ENCODE measurements around the gene CASR.
A peak's percentile ranks its signal among the peaks of the same experiment; 100 is the strongest.
"Not testable (repeated sequence)": the region's sequence is repeated elsewhere in the genome, so short reads cannot be mapped to it uniquely, and the experiment has no call there.

Gene CASR, protein sequence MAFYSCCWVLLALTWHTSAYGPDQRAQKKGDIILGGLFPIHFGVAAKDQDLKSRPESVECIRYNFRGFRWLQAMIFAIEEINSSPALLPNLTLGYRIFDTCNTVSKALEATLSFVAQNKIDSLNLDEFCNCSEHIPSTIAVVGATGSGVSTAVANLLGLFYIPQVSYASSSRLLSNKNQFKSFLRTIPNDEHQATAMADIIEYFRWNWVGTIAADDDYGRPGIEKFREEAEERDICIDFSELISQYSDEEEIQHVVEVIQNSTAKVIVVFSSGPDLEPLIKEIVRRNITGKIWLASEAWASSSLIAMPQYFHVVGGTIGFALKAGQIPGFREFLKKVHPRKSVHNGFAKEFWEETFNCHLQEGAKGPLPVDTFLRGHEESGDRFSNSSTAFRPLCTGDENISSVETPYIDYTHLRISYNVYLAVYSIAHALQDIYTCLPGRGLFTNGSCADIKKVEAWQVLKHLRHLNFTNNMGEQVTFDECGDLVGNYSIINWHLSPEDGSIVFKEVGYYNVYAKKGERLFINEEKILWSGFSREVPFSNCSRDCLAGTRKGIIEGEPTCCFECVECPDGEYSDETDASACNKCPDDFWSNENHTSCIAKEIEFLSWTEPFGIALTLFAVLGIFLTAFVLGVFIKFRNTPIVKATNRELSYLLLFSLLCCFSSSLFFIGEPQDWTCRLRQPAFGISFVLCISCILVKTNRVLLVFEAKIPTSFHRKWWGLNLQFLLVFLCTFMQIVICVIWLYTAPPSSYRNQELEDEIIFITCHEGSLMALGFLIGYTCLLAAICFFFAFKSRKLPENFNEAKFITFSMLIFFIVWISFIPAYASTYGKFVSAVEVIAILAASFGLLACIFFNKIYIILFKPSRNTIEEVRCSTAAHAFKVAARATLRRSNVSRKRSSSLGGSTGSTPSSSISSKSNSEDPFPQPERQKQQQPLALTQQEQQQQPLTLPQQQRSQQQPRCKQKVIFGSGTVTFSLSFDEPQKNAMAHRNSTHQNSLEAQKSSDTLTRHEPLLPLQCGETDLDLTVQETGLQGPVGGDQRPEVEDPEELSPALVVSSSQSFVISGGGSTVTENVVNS

DNA sequence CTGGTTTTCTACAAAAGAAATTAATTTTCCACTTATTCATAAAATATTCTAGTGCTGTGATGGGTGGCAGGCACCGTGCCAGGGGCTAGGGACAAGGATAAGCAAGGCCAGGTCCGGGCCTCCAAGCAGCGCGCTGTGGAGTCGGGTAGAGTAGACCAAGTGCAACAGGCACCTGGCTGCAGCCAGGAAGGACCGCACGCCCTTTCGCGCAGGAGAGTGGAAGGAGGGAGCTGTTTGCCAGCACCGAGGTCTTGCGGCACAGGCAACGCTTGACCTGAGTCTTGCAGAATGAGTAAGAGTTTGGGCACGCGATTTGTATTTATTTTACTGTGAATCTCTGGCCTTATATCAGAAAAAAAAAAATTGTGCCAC lies at the start of gene CASR:
Gene CASR, plus strand, starts transcription at position 148 of the 372 bp plus-strand sequence. CDS start 70,522 bp downstream, outside the sequence.
- DNase-seq: no peak

DNA sequence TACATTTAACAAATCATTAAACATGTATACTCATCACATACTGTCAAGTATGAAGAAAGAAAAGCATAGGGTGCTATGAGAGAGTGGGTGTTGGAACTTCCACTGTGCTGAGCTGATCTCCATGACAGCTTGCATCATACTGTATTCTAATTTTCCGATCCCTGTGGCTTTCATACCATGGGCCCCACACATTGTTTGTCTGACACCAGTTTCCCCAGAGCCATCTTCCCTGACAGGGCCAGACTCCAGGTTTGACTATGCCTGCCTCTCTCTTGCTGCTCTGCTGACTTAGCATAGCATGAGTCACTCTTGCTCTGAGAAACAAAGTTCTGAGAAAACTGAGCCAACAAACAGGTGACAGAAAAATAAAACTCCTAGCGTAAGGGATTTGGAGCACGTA lies 37.0 kb upstream of the CASR start:
- DNase-seq: peak; percentile 89

GRCh38 chr3:122148941-122149627 lies 34.4 kb upstream of the CASR start:
- DNase-seq: peak; percentile 19

DNA sequence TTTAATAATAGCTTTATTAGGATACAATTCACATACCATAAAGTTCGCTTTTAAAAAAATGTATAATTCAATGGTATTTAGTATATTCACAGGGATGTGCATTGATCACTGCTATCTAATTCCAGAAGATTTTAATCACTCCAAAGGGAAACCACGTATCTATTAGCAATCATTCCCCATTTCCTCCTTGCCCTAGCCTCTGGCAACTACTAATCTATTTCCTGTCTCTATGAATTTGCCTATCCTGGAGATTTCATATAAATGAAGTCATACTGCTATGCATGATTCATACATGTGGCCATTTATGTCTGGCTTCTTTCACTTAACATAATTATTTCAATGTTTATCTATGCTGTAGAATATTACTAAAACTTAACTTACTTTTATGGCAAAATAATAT lies 32.0 kb upstream of the CASR start:
- no peak for DNase-seq

DNA sequence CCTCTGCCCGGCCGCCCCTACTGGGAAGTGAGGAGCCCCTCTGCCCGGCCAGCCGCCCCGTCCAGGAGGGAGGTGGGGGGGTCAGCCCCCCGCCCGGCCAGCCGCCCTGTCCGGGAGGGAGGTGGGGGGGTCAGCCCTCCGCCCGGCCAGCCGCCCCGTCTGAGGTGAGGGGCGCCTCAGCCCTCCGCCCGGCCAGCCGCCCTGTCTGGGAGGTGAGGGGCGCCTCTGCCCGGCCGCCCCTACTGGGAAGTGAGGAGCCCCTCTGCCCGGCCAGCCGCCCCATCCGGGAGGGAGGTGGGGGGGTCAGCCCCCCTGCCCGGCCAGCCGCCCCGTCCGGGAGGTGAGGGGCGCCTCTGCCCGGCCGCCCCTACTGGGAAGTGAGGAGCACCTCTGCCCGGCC lies 18.5 kb upstream of the CASR start:
- not testable (repeated sequence) for DNase-seq

- no peak for DNase-seq
These were observed 15.8 kb upstream of the CASR start for GRCh38 chr3:122167630-122168029.

DNA sequence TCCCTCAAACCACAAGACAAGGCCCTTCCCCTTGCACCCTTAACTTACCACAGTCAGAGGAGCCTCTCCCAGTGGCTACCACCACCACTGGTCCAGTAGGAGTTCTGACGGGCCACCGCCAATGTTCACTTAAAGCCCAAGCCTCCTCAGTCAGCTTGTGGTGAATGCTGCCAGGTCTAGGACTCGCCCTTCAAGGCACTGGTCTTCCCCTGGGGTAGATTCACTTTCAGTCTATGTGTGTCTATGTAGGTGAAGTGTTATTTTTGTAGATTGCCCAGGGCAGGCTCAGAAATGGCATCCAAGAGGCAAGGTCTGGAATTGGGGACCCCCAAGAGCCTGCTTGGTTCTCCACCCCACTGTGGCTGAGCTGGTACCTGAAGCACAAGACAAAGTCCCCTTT lies 15.4 kb upstream of the CASR start:
- DNase-seq: no peak

DNA sequence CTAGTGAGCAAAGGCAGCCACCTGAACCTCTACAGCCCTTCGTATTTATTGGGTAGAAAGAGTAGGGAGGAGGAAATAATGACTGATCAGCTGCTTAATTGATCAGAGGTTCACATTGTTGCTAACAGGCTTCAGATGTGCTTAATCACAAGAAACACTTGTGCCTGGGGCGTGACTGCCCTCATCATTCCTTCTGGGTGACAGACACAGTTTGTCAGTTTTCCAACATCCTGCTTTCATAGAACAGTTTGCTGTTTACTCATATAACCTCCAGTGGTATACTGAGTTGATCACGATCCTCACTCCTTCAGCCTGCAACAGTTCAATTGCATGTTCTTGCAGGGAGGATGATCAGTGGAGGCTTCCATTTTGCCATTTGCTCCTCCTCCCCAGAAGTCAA lies 13.6 kb upstream of the CASR start:
- no peak for DNase-seq

DNA sequence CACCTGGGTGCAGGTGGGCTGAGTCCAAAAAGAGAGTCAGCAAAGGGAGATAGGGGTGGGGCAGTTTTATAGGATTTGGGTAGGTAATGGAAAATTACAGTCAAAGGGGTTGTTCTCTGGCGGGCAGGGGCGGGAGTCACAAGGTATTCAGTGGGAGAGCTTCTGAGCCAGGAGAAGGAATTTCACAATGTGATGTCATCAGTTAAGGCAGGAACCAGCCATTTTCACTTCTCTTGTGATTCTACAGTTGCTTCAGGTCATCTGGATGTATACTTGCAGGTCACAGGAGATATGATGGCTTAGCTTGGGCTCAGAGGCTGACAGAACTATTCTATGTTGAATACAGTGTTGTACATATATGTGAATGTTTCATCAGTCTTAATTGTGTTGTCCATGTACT lies 12.1 kb upstream of the CASR start:
- DNase-seq: not testable (repeated sequence)

DNA sequence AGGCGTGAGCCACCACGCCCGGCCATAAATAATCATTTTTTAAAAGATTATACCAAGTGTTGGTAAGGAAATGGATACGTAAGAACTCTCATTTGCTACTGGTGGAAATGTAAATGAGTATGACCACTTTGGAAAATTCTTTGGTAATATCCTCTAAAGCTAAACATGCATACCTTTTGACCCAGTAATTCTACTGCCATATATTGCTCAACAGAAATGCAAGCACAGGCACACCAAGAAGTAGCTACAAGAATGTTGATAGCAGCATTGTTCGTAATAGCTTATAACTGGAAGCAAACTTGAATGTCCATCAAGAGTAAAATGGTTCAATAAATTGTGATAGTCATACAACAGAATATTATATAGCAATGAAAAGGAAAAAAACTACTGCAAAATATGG lies 4.8 kb upstream of the CASR start:
- DNase-seq: no peak

DNA sequence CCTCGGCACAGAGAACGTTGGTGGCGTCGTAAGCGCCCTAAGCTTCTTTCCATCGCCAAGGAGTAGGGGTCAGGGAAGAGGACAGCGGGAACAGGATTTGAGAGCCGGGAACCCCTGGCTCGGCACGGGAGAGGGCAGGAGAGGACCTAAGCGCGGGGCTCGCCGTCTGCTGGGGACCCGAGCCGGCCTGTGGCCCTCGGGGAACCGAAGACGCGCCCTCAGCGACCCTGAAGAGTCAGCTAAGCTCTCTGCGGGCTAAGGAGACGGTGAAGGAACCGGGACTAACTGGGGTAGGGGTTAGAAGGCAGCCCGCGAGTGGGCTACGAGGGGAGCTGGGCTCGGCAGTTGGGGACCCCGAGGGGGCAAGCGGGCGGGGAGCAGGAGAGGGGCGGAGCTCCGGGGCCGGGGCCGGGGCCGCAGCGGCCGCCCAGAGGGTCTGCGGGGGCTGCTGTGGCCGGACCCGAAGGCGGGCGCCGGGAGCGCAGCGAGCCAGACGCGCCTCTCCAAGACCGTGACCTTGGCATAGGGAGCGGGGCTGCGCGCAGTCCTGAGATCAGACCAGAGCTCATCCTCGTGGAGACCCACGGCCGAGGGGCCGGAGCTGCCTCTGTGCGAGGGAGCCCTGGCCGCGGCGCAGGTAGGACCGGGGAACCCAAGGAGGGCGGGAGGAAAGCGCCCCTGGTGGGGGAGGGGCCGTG lies 574 bp downstream of the CASR start:
- DNase-seq: no peak

- DNase-seq: no peak
These were observed 1.1 kb downstream of the CASR start for GRCh38 chr3:122184591-122184929.

- no peak for DNase-seq
These were observed 2.9 kb downstream of the CASR start for GRCh38 chr3:122186372-122186771.

DNA sequence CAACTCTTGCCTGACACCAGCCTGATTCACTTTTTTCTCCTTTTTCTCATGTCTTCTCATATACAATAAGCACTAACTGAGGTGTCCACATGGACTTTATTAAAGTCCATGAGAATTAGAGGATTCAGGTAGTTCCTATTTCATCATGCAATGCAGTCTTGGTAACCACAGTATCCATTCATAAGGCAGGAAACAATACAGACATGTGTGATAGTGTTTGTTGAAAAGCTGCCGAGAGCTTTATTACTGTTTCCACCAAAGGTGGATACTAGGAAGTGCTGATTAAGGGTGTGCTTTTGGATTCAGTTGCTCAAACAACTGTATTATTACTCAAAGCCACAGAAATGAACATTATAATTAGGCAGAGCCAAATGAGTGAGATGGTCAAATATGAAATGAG lies 5.3 kb downstream of the CASR start:
- DNase-seq: no peak

- DNase-seq: no peak
These were observed 5.9 kb downstream of the CASR start for GRCh38 chr3:122189357-122189756.

GRCh38 chr3:122190525-122190924 lies 7.1 kb downstream of the CASR start:
- no peak for DNase-seq

GRCh38 chr3:122198966-122199365 lies 15.5 kb downstream of the CASR start:
- no peak for DNase-seq

- no peak for DNase-seq
These were observed 16.1 kb downstream of the CASR start for GRCh38 chr3:122199552-122199951.

DNA sequence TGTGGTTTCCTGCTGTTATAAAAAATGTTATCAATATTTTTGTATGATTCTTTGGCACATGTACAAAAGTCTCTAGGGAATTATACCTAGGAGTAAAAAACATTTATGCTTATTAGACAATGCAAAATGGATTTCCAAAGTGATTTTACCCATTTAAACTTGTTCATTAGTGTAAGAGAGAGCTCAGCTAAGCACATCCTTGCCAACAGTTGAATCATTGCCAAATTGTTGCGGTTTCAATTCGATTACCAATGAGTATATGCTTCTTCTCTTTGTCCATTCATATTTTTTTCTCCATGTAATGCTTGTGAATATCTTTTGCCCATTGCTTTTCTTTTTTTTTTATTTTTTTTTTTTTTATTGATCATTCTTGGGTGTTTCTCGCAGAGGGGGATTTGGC lies 17.2 kb downstream of the CASR start:
- no peak for DNase-seq

GRCh38 chr3:122201476-122201875 lies 18.0 kb downstream of the CASR start:
- not testable (repeated sequence) for DNase-seq

DNA sequence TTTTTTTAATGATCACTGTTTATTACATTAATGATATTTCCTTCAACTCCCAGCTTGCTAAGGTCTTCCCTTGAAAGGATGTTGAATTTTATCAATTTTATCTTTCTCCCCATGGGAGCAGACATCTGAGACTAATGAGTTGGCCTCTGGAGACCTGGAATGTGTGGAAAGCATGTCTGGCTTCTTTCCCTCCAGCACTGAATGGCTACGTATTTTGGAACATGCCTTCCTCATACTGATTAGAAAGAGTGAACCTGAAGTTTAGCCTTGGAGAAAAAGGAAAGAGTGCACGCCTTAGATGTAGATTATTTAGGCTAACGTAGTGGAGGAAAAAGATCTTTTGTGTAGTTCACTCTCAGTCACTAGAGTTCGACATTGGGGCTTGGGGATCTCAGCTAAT lies 25.1 kb downstream of the CASR start:
- DNase-seq: no peak

- DNase-seq: no peak
These were observed 30.2 kb downstream of the CASR start for GRCh38 chr3:122213650-122214049.

DNA sequence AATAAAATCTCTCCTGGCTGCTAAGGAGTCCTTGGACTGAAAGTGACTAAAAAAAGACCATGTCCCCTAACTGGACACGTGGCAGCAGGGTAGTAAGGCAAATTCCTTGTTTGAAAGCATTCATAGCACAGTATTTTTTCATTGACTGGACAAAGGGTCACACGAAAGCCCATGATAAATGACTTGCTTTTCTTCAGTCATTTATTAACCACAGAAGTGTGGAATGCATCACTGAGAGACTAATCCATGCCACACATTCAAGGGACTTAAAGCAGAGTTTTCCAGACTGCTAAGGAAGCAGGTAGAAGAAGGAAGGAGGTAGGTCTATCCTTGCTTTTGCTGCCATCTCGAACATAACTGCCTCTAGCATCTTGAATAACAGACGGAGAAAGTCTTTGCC lies 31.2 kb downstream of the CASR start:
- no peak for DNase-seq
